IPS DF 19.7 (cell line): Measurements from ENCODE around the gene CHST12.

Source experiments
- DNase-seq: peaks from one replicate; pipeline ENCODE4 v3.0.0-alpha.2; 2013; ENCODE audit warnings: low read depth, low spot score

Gene CHST12

DNA sequence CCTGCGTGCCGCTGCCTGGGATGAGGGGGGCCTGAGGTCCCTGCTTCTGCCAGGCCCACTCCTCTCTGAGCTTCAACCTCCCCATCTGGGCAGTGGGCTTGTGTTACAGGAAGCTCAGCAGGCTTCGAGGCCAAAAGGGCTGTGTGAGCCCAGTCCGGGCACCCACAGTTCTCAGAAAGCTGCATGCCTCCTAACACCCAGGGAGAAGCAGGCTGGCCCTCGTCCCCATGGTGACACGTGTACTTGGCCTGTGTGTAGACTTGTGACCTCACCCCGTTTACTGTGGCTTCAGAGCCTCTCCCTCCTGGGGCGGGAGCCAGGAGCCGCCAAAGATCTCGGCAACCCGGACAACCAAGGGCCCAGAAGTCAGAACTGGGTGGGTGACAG lies 75.0 kb downstream of the CHST12 start:
- DNase-seq: no peak

GRCh38 chr7:2478800-2479199 lies 75.4 kb downstream of the CHST12 start:
- no peak for DNase-seq

DNA sequence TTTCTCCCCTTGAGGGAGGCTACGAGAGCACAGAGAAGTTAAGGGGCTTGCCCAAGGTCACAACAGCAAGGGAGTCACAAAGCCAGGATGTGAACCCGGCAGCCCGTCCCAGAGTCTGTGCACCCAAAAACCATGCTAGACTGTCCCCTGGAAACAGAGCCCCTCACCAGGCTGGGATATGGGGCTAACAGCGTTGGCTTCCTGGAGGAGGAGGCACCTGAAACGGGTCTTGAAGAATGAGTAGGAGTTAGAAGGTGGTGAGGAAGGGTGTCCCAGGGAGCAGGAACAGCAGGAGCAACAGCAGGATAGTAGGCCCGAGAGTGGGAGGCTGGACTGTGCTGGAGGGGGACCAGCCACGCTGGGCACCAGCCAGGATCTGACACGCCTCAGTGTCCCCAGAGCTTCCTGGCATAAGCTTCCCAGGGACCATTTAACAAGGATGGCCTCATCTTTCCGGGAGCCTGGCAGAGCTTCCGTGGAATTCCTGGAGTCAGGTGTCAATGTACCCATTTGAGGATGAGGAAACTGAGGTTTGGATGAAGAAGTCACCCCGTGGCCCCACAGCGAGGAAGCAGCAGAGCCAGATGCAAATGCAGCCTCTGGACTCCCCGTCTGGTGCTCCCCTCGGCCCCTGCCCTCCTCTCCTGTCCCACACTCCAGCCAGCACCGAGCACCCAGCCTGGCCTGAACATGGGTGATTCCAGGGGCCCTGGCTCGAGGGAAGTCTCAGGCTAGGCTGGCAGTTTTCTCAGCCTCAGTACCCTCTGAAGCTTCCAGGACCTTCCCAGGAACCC lies 76.1 kb downstream of the CHST12 start:
- DNase-seq: no peak

DNA sequence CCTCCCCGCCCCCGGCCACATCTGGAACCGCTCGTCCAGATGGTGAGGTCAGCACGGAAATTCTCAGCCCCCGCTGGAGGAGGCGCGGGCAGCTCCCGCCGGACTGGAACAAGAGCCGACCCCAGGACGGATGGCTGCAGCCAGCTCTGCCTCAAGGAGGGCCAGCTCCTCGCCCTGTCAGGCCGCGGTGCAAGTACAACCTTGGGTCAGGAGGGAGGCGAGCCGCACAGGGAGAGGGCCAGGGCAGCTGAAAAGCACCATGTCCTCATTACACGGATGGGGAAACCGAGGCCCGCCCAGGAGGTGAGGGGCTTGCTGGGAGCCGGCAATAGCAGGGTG lies 76.6 kb downstream of the CHST12 start:
- DNase-seq: no peak

DNA sequence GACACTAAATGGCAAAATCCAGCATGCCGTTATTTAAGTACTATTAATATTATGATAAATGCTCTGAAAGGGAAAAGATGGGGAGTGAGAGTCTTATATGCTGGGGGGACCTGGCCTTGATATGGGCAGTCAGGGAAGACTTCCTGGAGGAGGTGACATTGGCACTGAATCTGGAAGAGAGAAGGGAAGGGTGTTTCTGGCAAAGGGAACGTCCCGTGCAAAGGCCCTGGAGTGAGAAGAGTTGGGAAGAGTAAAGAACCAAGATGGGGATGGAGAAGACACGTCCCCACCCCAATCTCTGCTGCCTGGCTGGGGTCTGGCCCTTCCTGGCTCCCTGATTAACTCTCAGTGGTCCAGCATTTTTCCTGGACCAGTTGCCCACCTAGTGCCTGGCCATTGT lies 77.8 kb downstream of the CHST12 start:
- DNase-seq: no peak

DNA sequence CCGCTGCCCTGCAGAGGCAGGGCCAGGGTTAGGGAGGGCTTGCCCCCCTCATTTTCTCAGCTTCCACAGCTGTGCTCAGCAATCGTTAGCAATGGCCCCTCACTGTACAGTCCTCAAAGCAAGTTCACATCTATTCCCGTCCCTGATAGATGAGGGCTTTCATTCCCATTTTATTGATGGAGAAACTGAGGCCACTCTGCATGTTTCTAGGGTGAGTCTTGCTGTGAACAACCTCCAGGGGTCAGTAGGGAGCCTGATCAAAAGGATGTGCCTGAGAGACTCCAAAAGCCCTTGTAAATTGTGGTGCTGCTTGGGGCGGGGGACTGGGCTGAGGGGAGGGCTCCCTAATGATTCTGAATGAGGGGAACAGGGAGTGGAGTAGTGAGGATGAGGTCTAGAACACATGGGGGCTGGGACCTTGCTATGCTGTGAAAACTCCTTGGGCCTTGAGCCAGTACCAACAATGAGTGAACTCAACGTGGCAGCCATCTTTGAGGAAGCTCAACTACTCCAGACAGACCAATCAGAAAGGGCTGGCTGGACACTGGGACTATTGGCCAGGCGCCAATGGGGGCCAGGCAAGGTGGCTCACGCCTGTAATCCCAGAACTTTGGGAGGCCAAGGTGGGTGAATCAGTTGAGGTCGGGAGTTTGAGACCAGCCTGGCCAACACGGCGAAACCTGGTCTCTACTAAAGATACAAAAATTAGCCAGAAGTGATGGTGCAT lies 79.5 kb downstream of the CHST12 start:
- no peak for DNase-seq

- no peak for DNase-seq
Observed at GRCh38 chr7:2483494-2483893, 80.1 kb downstream of the CHST12 start.

DNA sequence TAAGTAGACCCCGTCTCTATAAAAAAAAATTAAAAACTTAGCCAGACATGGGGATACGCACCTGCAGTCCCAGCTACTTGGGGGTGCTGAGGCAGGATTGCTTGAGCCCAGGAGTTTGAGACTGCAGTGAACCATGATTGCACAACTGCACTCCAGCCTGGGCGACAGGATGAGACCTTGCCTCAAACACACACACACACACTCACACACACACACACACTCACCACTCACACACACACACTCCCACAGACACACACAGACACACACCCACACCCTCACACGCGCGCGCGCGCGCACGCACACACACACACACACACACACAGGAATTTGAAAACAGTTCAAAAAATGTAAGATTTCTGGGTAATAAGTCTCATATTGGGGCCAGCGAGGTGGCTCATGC lies 81.5 kb downstream of the CHST12 start:
- DNase-seq: no peak

- DNase-seq: no peak
Observed at GRCh38 chr7:2487586-2488271, 84.3 kb downstream of the CHST12 start.

GRCh38 chr7:2488272-2488645 lies 84.8 kb downstream of the CHST12 start:
- DNase-seq: no peak

GRCh38 chr7:2488681-2489080 lies 85.3 kb downstream of the CHST12 start:
- no peak for DNase-seq

- DNase-seq: no peak
Observed at GRCh38 chr7:2490181-2490651, 86.8 kb downstream of the CHST12 start.

- no peak for DNase-seq
Observed at GRCh38 chr7:2492038-2492437, 88.6 kb downstream of the CHST12 start.

DNA sequence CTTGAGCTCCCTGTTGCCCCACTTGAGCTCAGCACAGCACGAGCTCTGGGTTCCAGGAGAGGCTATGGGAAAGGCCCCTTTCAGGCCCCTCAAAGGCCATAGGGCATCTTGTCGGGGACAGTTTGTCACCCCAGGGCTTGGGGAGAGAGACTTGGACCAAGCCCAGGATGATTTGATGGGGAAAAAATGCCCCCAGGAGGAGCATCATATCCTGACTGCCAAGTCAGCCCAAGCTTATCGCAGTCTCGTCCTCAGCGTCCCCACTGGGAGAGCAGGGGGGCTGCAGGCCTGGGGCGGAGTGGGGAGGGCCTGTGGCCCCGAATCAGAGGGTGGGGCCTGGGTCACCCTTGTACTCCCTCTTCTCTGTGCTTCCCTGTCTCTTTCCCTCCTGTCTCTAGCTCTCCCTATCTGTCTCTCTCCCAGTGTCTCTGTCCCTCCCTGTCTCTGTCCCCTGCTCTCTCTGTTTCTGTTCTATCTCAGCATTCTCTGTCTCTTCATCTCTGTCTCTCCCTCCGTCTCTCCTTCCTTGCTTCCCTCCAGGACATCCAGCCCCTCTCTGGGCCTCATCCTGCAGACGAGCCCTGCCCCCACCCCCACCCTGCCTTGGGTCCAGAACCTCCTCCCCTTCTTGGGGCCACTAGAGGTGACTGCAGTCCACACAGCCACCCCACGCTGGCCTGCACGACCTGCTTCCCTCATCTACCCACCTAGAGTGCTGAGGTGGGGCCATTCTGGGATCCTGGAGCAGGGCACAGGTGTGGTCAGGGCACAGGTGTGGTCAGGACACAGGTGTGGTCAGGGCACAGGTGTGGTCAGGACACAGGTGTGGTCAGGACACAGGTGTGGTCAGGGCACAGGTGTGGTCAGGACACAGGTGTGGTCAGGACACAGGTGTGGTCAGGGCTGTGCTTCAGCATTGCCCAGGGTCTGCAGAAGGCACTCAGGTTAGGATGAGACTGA lies 90.1 kb downstream of the CHST12 start:
- no peak for DNase-seq

DNA sequence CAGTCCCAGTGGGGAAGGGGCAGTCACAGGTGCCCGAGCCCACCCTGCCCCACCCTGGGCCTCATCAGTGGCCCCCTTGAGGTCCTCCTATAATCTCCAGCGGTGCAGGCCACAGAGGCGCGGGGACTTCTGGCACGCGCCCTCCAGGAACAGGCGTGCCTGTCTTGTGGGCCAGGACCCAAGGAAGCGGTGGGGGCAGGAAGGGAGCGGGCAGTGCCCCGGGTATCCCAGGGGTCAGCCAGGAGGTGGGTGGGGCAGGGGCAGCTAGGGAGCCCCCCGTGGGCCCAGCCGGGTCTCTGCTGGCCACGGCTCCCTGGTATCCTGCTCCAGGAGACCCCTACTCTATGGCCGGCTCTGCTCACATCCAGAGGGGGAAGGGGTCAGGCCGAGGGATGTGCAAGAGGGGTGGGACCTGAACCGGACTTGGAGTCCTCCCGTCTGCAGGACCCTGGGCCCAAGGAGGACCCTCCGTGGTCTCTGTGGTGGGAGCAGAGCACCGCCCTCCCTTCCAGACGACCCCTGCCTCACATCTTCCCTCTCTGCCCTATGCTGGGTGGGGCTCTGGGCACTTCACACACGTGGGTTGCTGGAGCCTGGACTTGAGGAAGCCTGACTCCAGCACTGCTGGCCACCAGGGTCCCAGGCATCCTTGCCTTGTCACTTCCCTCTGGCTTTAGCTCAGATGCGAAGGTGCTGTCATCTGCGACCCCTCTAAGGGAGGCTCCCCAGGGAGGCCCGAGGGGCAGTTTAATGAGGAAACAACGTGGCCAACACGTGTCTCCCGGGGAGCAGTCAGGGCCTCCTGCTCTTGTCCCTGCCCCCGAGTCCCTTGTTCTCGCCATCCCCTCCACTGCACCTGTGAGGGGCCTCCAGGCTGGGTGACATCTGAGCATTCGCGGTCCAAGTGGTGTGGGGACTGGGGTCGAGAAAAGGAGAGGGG lies 91.0 kb downstream of the CHST12 start:
- no peak for DNase-seq

DNA sequence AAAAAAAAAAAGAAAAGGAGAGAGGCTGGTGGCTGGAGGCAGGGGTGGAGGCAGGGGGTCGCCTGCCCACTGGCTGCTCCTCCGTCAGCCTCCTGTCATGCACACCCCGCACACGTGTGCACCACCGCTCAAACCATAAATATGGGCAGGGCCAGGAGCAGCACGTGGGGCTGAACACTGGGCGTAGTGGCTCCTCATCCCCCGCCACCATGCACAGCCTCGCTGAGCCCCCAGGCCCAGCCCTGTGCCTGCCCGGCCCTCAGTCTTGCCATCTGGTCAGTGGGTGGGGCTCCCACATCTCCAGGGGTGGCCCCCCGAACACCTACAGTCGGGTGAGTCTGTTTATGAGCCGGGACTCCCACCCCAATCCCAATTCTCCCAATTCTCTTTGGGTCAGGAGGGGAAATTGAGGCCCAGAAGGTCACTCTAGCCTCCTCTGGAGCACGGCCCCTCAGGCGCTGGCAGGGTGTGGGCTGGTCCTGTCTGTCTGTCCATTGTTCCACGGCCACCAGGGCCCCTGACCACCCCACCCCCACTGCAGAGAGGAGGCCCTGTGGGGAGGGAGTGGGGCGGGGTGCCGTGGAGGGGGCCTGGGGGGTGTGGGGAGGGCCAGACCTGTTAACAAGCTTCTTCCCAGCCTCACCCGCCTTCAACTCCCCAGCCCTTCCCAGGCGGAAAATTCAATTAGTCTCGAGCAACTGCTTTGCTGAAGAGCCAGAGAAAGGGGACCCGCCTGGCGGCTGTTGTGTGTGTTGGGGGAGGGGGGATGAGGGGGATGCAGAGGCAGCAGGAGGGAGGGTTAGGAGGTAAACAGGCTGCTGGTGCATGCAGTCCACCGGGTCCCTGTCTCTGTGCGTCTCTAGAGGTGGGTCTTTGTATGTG lies 92.2 kb downstream of the CHST12 start:
- no peak for DNase-seq

- no peak for DNase-seq
Observed at GRCh38 chr7:2496375-2496774, 93.0 kb downstream of the CHST12 start.

GRCh38 chr7:2497065-2497464 lies 93.7 kb downstream of the CHST12 start:
- DNase-seq: no peak
